Measurements from ENCODE around the gene FAM47E.

Gene FAM47E

DNA sequence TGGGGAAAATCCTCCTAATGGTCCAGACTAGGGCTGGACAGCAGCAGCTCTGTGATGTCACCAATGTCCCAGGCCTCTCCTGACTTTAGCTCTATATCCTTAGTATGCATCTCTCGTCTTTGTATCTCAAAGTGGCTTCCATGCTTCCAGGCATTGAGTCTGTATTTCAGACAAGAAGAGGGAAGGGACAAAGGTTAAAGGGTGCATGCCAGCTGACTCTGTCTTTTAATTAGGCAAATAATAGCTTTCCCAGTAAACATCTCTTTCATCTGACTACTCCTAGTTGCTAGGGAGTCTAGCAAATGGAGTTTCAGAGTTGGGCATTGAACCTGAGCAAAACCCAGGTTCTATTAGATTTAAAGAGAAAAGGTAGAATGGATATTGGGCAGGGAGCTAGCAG is 5.4 kb downstream of the FAM47E start:
- TF ChIP-seq TEAD4 (IDR thresholded peaks at IDR 0.05) (no peak), NFIC (IDR thresholded peaks at IDR 0.05) (no peak), RAD21 (IDR thresholded peaks at IDR 0.05; ENCODE audit: low read depth) (no peak), EGR1 (IDR thresholded peaks at IDR 0.05) (no peak), FOXM1 (IDR thresholded peaks at IDR 0.05; ENCODE audit: borderline replicate concordance, low read depth) (no peak), TCF12 (IDR thresholded peaks at IDR 0.05; ENCODE audit: low read depth) (no peak), CEBPB (IDR thresholded peaks at IDR 0.05) (no peak), ZBTB7A (IDR thresholded peaks at IDR 0.05; ENCODE audit: low read depth) (no peak), TAF1 (IDR thresholded peaks at IDR 0.05; ENCODE audit: low read depth) (no peak), EP300 (IDR thresholded peaks at IDR 0.05; ENCODE audit: borderline replicate concordance) (no peak), CREB1 (IDR thresholded peaks at IDR 0.05; ENCODE audit: low read depth) (no peak), YY1 (IDR thresholded peaks at IDR 0.05; ENCODE audit: low read depth) (no peak)
- TF ChIP-seq, protein P1, sequence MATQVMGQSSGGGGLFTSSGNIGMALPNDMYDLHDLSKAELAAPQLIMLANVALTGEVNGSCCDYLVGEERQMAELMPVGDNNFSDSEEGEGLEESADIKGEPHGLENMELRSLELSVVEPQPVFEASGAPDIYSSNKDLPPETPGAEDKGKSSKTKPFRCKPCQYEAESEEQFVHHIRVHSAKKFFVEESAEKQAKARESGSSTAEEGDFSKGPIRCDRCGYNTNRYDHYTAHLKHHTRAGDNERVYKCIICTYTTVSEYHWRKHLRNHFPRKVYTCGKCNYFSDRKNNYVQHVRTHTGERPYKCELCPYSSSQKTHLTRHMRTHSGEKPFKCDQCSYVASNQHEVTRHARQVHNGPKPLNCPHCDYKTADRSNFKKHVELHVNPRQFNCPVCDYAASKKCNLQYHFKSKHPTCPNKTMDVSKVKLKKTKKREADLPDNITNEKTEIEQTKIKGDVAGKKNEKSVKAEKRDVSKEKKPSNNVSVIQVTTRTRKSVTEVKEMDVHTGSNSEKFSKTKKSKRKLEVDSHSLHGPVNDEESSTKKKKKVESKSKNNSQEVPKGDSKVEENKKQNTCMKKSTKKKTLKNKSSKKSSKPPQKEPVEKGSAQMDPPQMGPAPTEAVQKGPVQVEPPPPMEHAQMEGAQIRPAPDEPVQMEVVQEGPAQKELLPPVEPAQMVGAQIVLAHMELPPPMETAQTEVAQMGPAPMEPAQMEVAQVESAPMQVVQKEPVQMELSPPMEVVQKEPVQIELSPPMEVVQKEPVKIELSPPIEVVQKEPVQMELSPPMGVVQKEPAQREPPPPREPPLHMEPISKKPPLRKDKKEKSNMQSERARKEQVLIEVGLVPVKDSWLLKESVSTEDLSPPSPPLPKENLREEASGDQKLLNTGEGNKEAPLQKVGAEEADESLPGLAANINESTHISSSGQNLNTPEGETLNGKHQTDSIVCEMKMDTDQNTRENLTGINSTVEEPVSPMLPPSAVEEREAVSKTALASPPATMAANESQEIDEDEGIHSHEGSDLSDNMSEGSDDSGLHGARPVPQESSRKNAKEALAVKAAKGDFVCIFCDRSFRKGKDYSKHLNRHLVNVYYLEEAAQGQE (IDR thresholded peaks at IDR 0.05; ENCODE audit: low read depth): no peak
- TF ChIP-seq, protein P2, sequence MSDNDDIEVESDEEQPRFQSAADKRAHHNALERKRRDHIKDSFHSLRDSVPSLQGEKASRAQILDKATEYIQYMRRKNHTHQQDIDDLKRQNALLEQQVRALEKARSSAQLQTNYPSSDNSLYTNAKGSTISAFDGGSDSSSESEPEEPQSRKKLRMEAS (IDR thresholded peaks at IDR 0.05): no peak
- TF ChIP-seq, protein P3, sequence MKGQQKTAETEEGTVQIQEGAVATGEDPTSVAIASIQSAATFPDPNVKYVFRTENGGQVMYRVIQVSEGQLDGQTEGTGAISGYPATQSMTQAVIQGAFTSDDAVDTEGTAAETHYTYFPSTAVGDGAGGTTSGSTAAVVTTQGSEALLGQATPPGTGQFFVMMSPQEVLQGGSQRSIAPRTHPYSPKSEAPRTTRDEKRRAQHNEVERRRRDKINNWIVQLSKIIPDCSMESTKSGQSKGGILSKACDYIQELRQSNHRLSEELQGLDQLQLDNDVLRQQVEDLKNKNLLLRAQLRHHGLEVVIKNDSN (IDR thresholded peaks at IDR 0.05): no peak

DNA sequence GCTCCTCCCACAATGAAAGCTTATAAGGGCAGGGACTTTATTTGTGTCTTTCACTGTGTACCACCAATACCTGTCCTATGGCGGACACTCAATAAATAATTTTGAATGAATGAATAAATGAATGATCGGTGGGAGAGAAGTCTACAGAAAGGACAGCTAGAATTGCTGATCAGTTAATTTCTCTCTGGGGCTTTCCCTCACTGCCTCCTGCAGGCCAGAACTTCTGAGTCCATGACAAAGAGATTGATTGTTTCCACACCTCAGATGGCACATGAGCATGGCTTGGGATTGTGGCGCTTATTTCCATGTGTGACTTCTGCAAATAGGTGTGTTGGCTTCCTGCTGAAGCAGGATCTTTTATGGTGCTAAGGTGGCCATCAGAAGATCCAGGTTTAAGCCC is 6.3 kb downstream of the FAM47E start:
- TF ChIP-seq EP300 (IDR thresholded peaks at IDR 0.05; ENCODE audit: borderline replicate concordance) (no peak), CREB1 (IDR thresholded peaks at IDR 0.05; ENCODE audit: low read depth) (no peak), CEBPB (IDR thresholded peaks at IDR 0.05) (no peak), TCF12 (IDR thresholded peaks at IDR 0.05; ENCODE audit: low read depth) (no peak), YY1 (IDR thresholded peaks at IDR 0.05; ENCODE audit: low read depth) (no peak), EGR1 (IDR thresholded peaks at IDR 0.05) (no peak), TEAD4 (IDR thresholded peaks at IDR 0.05) (no peak), NFIC (IDR thresholded peaks at IDR 0.05) (no peak), RAD21 (IDR thresholded peaks at IDR 0.05; ENCODE audit: low read depth) (no peak), FOXM1 (IDR thresholded peaks at IDR 0.05; ENCODE audit: borderline replicate concordance, low read depth) (no peak), ZBTB7A (IDR thresholded peaks at IDR 0.05; ENCODE audit: low read depth) (no peak)
- TF ChIP-seq, protein P1 (IDR thresholded peaks at IDR 0.05; ENCODE audit: low read depth): no peak

DNA sequence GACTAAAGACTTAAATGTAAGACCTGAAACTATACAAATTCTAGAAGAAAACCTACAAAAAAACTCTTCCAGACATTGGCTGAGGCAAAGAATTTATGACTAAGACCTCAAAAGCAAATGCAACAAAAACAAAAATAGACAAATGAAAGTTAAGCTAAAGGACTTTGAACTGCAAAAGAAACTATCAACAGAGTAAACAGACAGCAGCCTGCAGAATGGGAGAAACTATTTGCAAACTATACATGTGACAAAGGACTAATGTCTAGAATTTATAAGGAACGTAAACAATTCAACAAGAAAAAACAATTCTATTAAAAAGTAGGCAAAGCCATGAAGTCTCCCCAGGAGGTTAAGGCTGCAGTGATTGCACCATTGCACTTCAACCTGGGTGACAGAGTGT is 9.1 kb downstream of the FAM47E start:
- no peak for TF ChIP-seq EP300 (IDR thresholded peaks at IDR 0.05; ENCODE audit: borderline replicate concordance)

DNA sequence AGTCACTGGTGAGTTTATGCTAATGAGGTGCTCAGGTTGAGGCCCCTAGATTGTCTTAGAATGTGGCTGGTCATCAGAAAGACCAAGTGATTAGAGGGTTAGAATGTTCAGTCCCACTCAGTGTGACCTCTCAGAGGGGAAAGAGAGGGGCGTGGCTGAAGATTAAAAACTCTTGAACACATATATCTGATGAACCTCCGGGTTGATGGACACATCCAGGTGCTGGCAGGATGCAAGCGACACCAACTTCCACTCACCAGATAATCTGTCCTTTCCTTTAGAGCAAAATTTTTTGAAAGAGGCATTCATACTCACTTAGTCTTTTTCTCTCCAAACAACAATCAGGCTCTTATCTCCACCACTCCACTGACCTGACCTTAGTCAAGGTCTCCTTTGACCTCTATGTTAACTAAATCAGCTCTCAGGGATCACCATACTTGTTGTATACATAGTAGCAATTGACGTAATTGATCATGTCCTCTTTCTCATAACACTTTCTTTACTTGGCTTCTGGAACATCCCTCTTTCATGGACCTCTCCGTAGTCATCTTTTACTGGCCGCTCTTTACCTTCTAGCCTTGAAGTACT is 14.2 kb downstream of the FAM47E start:
- TF ChIP-seq ZBTB7A (IDR thresholded peaks at IDR 0.05; ENCODE audit: low read depth) (no peak), TEAD4 (IDR thresholded peaks at IDR 0.05) (no peak), CREB1 (IDR thresholded peaks at IDR 0.05; ENCODE audit: low read depth) (no peak), NFIC (IDR thresholded peaks at IDR 0.05) (no peak), YY1 (IDR thresholded peaks at IDR 0.05; ENCODE audit: low read depth) (no peak), CEBPB (IDR thresholded peaks at IDR 0.05) (no peak), TCF12 (IDR thresholded peaks at IDR 0.05; ENCODE audit: low read depth) (no peak), EGR1 (IDR thresholded peaks at IDR 0.05) (no peak), RAD21 (IDR thresholded peaks at IDR 0.05; ENCODE audit: low read depth) (no peak), EP300 (IDR thresholded peaks at IDR 0.05; ENCODE audit: borderline replicate concordance) (no peak), FOXM1 (IDR thresholded peaks at IDR 0.05; ENCODE audit: borderline replicate concordance, low read depth) (no peak), TAF1 (IDR thresholded peaks at IDR 0.05; ENCODE audit: low read depth) (no peak)
- TF ChIP-seq, protein P2 (IDR thresholded peaks at IDR 0.05): no peak
- TF ChIP-seq, protein P1 (IDR thresholded peaks at IDR 0.05; ENCODE audit: low read depth): no peak
- TF ChIP-seq, protein P3 (IDR thresholded peaks at IDR 0.05): no peak
